H9 (cell line): ENCODE results near the gene DNAJC7. TPM values are rescaled to one million over a fixed set of nuclear protein-coding genes. Genes with fewer than 3 reads are reported as not detected.
A peak's percentile ranks its signal among the peaks of the same experiment; 100 is the strongest.
"Not testable (repeated sequence)": the region's sequence is repeated elsewhere in the genome, so short reads cannot be mapped to it uniquely, and the experiment has no call there.

Experiments used
- DNase-seq: peaks from one replicate; pipeline ENCODE4 v3.0.0-alpha.2; 2017
- H2AFZ ChIP-seq: one replicate; pipeline ENCODE4 v1.6.1; 2013; ENCODE audit warnings: mild to moderate bottlenecking, low read length, control low read depth, moderate library complexity
- H2AK5ac ChIP-seq: 2 replicates; pipeline ENCODE4 v1.6.1; 2013; ENCODE audit warnings: low read length, control low read depth, mixed read lengths; ENCODE audit not compliant: insufficient read length
- H2BK120ac ChIP-seq: one replicate; pipeline ENCODE4 v1.6.1; 2013; ENCODE audit warnings: low read depth, mild to moderate bottlenecking, low read length, control low read depth, inconsistent platforms; ENCODE audit not compliant: poor library complexity, severe bottlenecking
- H2BK12ac ChIP-seq: 2 replicates; pipeline ENCODE4 v1.6.1; 2013; ENCODE audit warnings: low read length, control low read depth, mixed read lengths, low read depth; ENCODE audit not compliant: insufficient read length
- H2BK15ac ChIP-seq: 2 replicates; pipeline ENCODE4 v1.6.1; 2013; ENCODE audit warnings: low read depth, low read length, control low read depth
- H2BK20ac ChIP-seq: one replicate; pipeline ENCODE4 v1.6.1; 2013; ENCODE audit warnings: low read depth, mild to moderate bottlenecking, low read length, control low read depth, inconsistent platforms; ENCODE audit not compliant: poor library complexity, severe bottlenecking
- H2BK5ac ChIP-seq: 2 replicates; pipeline ENCODE4 v1.6.1; 2013; ENCODE audit warnings: low read length, control low read depth, mixed read lengths; ENCODE audit not compliant: insufficient read length
- H3K14ac ChIP-seq: 2 replicates; pipeline ENCODE4 v1.6.1; 2013; ENCODE audit warnings: low read length, control low read depth; ENCODE audit not compliant: insufficient read depth
- H3K18ac ChIP-seq: 2 replicates; pipeline ENCODE4 v1.6.1; 2013; ENCODE audit warnings: low read depth, mild to moderate bottlenecking, mixed read lengths, low read length, control low read depth; ENCODE audit not compliant: insufficient read length
- H3K23ac ChIP-seq: 2 replicates; pipeline ENCODE4 v1.6.1; 2013; ENCODE audit warnings: low read length, control low read depth, mixed read lengths, low read depth; ENCODE audit not compliant: insufficient read length
- H3K23me2 ChIP-seq: 2 replicates; pipeline ENCODE4 v1.6.1; 2013; ENCODE audit warnings: low read depth, mild to moderate bottlenecking, mixed read lengths, low read length, control low read depth; ENCODE audit not compliant: insufficient read length, poor library complexity, severe bottlenecking
- H3K27ac ChIP-seq: 2 replicates; pipeline ENCODE4 v1.5.1; 2013; ENCODE audit warnings: low read length, control low read depth, mixed read lengths, low read depth; ENCODE audit not compliant: insufficient read length
- H3K27me3 ChIP-seq: 2 replicates; pipeline ENCODE4 v1.6.1; 2013; ENCODE audit warnings: low read length, control low read depth, inconsistent platforms; ENCODE audit not compliant: insufficient read depth
- H3K4ac ChIP-seq: 2 replicates; pipeline ENCODE4 v1.6.1; 2013; ENCODE audit warnings: low read depth, mild to moderate bottlenecking, control low read depth, inconsistent platforms, low read length, moderate library complexity
- H3K4me1 ChIP-seq: 2 replicates; pipeline ENCODE4 v1.6.1; 2013; ENCODE audit warnings: low read length, control low read depth, inconsistent platforms; ENCODE audit not compliant: insufficient read depth
- H3K4me2 ChIP-seq: 2 replicates; pipeline ENCODE4 v1.6.1; 2013; ENCODE audit warnings: low read length, control low read depth, mixed read lengths; ENCODE audit not compliant: insufficient read length, insufficient read depth
- H3K56ac ChIP-seq: 2 replicates; pipeline ENCODE4 v1.6.1; 2013; ENCODE audit warnings: low read depth, mild to moderate bottlenecking, mixed read lengths, low read length, control low read depth; ENCODE audit not compliant: insufficient read length
- H3K79me1 ChIP-seq: 2 replicates; pipeline ENCODE4 v1.6.1; 2013; ENCODE audit warnings: low read depth, mild to moderate bottlenecking, moderate library complexity, low read length, control low read depth, inconsistent platforms; ENCODE audit not compliant: insufficient read depth, poor library complexity, severe bottlenecking
- H3K79me2 ChIP-seq: 2 replicates; pipeline ENCODE4 v1.6.1; 2013; ENCODE audit warnings: low read length, control low read depth, inconsistent platforms; ENCODE audit not compliant: insufficient read depth
- H3K9ac ChIP-seq: 2 replicates; pipeline ENCODE4 v1.6.1; 2013; ENCODE audit warnings: low read length, control low read depth, mixed read lengths; ENCODE audit not compliant: insufficient read length; ENCODE audit errors: extremely low read depth
- H3K9me3 ChIP-seq: one replicate; pipeline ENCODE4 v1.6.1; 2013; ENCODE audit warnings: low read depth, low read length, inconsistent platforms; ENCODE audit not compliant: control insufficient read depth
- H3T11ph ChIP-seq: one replicate; pipeline ENCODE4 v1.6.1; 2013; ENCODE audit warnings: mild to moderate bottlenecking, low read length, control low read depth, inconsistent platforms
- H4K20me1 ChIP-seq: one replicate; pipeline ENCODE4 v1.6.1; 2013; ENCODE audit not compliant: control insufficient read depth, insufficient read length, insufficient read depth
- H4K5ac ChIP-seq: 2 replicates; pipeline ENCODE4 v1.6.1; 2013; ENCODE audit warnings: low read depth, mild to moderate bottlenecking, mixed read lengths, low read length, control low read depth; ENCODE audit not compliant: insufficient read length
- H4K8ac ChIP-seq: replicated peaks from 2 replicates; pipeline ENCODE4 v1.6.1; 2013; ENCODE audit warnings: low read length, control low read depth, mixed read lengths, low read depth; ENCODE audit not compliant: insufficient read length
- H4K91ac ChIP-seq: 2 replicates; pipeline ENCODE4 v1.6.1; 2013; ENCODE audit warnings: low read depth, mild to moderate bottlenecking, moderate library complexity, mixed read lengths, low read length, control low read depth; ENCODE audit not compliant: insufficient read length
- H3K27ac Mint-ChIP-seq, 3 experiments: 2 replicates in 2 of 3; 3 replicates in 1 of 3; pipeline ENCODE4 v1.8.0; 2020 to 2021; ENCODE audit warnings: mixed read lengths in 3 of 3, mild to moderate bottlenecking in 1 of 3, moderate library complexity in 1 of 3
- H3K27me3 Mint-ChIP-seq: 2 replicates; pipeline ENCODE4 v1.8.0; 2021; ENCODE audit warnings: low read depth, mild to moderate bottlenecking, moderate library complexity, mixed read lengths
- H3K36me3 Mint-ChIP-seq, 3 experiments: 2 replicates in 2 of 3; 3 replicates in 1 of 3; pipeline ENCODE4 v1.8.0; 2020 to 2021; ENCODE audit warnings: low read depth in 3 of 3, mixed read lengths in 3 of 3; ENCODE audit not compliant: insufficient read depth in 1 of 3
- H3K4me1 Mint-ChIP-seq, 2 experiments: 2 replicates each; pipeline ENCODE4 v1.8.0; 2020; ENCODE audit warnings: mixed read lengths in 2 of 2
- H3K4me3 Mint-ChIP-seq, 2 experiments: 2 replicates in 1 of 2; 3 replicates in 1 of 2; pipeline ENCODE4 v1.8.0; 2020 to 2021; ENCODE audit warnings: mild to moderate bottlenecking in 2 of 2, mixed read lengths in 2 of 2, moderate library complexity in 1 of 2
- H3K9me3 Mint-ChIP-seq, 2 experiments: 2 replicates in 1 of 2; 3 replicates in 1 of 2; pipeline ENCODE4 v1.8.0; 2020; ENCODE audit warnings: mild to moderate bottlenecking in 2 of 2, mixed read lengths in 2 of 2, moderate library complexity in 1 of 2
- WGBS: extraction: QIAGEN DNeasy Blood & Tissue Kit; methylation state at CpG from one replicate; pipeline ENCODE4 v1.1.7; 2013; ENCODE audit warnings: missing lambda C conversion rate, low lambda C conversion rate, mixed read lengths; ENCODE audit not compliant: insufficient read length; ENCODE audit errors: extremely low coverage; 5-methylcytosine and 5-hydroxymethylcytosine counted together
- total RNA-seq: library from RNA; stranded (reverse); gene quantifications from 2 replicates; pipeline ENCODE4 v1.2.1, GENCODE V29; 2021

DNAJC7 gene
- total RNA-seq, 1 experiment from 2014 or later, result 141 TPM

DNA sequence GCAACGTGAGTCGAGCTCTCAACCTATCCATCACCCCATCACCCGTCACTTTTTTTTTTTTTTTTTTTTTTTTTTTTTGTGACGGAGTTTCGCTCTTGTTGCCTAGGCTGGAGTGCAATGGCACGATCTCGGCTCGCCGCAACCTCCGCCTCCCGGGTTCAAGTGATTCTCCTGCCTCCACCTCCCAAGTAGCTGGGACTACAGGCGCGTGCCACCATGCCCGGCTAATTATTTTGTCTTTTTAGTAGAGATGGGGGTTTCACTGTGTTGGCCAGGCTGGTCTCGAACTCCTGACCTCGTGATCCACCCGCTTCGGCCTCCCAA is 86.4 kb downstream of the DNAJC7 start:
- H3T11ph ChIP-seq, H2BK5ac ChIP-seq, H3K9me3 Mint-ChIP-seq, H3K27me3 ChIP-seq, H2BK20ac ChIP-seq, H3K56ac ChIP-seq, H3K4ac ChIP-seq, H3K79me2 ChIP-seq, H3K9me3 ChIP-seq, H3K4me1 ChIP-seq, H3K36me3 Mint-ChIP-seq, H3K14ac ChIP-seq, H3K27ac ChIP-seq, H2AK5ac ChIP-seq, H3K23ac ChIP-seq, H3K79me1 ChIP-seq, H3K23me2 ChIP-seq, H2AFZ ChIP-seq, H4K5ac ChIP-seq, H4K8ac ChIP-seq, H4K20me1 ChIP-seq, DNase-seq, H2BK120ac ChIP-seq, H3K27me3 Mint-ChIP-seq, H2BK12ac ChIP-seq, H2BK15ac ChIP-seq, H4K91ac ChIP-seq, H3K9ac ChIP-seq: not testable (repeated sequence)
- no CpG with 5 or more reads among the region's 18 CpGs for WGBS
- H3K4me1 Mint-ChIP-seq, result peaks cover 19 to 21% of the 10 kb centered on the region in 2 experiments
- peak overlapping the region; percentile 87 for H3K18ac ChIP-seq
- H3K27ac Mint-ChIP-seq, result peak overlapping the region; percentile 89 to 100 (median 92); a peak in 6 of 7 replicates
- peak overlapping the region; percentile 86 for H3K4me2 ChIP-seq
- peak overlapping the region; percentile 76 to 93 for H3K4me3 Mint-ChIP-seq
